Stimulated activated CD8-positive, alpha-beta memory T cell treated with anti-CD3 and anti-CD28 coated beads, Interleukin-2, amount 100 ng/mL, for 48 hours (primary cell): ENCODE results near the gene FAM83C.
A peak's percentile ranks its signal among the peaks of the same experiment; 100 is the strongest.
"Not testable (repeated sequence)": the region's sequence is repeated elsewhere in the genome, so short reads cannot be mapped to it uniquely, and the experiment has no call there.

ENCODE experiments used
- DNase-seq, 2 donors: peaks; one replicate each; pipeline ENCODE4 v3.0.0-alpha.2; 2020; ENCODE audit warnings: low read depth in 2 of 2

FAM83C gene

DNA sequence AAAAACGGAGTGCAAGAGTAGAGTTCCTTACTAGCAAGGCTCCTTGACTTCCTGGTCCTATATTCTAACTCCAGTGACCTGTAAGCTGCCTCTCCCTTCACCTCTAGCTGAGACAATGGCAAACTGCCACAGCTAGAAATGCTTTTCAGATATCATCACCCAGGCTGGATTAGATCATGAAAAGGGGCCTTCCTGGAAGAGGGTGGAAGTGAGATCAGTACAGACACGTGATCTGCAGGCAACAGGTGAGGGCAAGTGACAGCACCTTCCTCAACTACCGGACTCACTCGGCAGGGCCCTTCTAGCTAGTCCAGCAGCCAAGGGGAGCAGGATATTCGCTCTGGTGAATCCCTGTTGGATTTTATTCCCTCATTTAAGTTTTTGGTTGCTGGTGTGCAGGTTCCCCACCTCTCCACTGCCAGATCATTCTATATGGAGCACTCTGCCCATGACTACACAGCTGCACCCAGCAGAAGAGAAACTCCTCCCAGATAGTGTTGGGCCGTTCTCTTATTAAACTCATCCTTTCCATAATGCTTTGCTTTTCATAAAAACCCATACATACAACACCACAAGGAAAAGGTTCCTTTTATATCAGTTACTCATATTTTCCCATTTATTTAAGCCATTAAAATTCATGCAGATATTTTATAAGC is 26.4 kb upstream of the FAM83C start:
- no peak for DNase-seq

DNA sequence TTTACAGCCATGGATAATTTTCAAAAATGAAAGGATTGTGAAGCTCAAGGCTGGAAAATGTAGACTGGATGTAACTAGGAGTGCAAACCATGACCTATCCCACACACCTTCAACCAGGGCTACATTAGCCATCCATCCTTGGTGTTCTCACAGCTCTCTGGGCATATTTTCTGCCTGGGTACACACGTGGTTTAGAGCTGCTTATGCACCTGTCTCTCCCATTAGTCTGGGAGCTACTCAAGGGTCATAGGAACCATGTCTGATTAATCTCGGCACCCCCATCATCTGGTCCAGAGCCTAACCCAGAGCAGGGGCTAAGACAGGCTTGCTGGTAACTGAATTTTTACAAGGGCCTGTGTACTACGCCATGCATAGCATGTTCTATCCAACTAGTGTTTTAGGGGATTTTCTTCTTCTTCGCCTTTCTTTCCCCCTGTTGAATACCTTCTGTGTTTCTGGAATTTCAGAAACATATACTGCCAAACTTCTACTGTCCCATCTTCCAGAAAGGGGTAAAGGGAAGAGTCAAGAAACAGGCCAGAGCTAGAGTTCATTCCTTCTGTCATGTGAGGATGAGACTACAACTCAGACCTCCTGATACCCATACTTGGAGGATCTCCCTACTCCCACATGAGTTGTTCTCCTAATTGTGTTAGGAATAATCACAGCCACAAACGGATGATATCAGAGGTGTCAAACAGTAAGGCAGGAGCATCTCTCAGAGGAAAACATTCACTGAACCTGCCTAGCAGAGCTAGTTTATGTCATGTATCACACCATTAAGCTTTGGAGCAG is 25.4 kb upstream of the FAM83C start:
- no peak for DNase-seq

DNA sequence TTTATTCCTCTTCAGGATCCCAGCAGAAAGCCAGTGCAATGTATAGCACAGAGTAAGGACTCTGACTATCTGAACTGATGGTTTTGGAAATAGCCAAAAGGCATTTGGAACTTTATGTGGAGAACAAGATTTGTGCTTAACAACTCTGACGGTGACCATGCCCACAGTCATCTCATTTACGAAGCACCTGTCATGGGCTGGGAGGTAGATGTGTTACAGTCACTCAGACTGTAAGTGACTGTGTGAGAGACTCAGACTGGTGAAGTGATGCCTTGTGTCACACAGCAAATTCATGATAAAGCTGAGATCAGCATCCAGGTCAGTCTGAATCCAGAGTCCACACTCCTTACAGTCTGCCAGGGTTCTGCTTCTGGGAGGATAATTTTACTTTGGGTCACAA is 23.9 kb upstream of the FAM83C start:
- DNase-seq, result no peak

DNA sequence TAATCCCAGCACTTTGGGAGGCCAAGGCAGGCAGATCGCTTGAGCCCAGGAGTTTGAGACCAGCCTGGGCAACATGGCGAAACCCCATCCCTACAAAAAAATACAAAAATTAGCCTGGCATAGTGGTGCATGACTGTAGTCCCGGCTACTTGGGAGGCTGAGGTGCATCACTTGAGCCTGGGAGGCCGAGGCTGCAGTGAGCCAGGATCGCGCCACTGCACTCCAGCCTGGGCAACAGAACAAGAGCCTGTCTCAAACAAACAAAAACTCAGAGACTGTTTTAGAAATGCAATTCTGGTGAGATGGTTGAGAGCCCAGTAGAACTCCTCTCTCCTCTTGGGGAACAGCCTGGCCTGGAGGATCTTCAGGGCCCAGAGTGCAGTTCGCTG is 23.4 kb upstream of the FAM83C start:
- DNase-seq, result not testable (repeated sequence)

DNA sequence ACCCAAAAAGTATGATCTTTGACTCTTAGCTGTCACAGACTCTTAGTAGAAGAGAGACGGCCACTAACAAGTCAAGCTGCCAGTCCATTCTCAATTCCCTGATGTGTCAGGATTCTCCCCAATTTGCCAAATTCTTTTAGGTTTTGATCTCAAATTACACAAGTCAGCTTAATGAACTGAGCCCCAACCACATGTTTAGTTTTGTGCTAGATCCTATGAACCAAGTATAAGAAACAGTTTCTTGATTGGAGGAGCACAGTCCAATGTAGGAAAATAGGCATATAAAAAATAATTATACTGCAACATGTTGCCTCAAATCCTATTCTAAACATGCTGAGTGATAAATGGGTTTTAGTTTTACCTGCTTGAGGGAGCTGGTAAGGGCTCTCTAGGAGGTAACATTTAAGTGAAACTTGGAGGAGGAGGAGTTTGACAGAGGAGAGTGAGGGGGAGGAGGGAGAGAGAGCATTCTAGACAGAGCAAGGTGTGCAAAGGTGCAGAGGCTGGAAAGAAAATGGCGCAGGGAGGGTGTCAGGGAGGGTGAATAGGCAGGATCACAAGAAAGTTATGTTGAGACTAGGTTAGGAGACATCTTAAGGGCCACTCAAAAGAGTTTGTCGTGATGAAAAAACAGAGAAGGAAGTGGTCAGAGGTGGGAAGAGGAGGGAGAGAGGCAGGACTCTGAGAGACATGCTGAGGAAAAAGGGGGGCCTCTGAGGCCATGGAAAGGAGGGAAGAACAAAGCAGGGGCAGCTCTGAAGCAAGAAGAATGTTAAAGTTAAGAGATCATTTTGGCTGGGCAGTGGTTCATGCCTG is 22.8 kb upstream of the FAM83C start:
- no peak for DNase-seq

DNA sequence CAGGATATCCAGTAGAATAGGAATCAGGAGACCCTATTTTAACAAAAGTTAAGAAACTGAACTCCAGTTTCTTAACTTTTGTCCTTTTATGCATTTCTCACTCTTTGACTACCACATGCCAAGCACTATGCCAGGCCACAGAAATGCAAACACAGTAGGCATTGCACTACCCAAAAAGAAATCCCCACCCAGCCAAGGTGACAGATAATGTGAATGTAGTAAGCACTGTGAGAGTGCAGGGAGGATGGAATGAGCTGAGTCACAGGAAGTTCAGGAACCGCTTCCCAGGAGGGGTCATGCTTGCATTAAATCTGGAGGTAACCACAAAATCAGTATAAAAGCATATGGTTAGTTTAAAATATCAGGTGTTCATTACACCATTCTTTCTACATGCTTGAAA is 20.1 kb upstream of the FAM83C start:
- DNase-seq, result no peak

DNA sequence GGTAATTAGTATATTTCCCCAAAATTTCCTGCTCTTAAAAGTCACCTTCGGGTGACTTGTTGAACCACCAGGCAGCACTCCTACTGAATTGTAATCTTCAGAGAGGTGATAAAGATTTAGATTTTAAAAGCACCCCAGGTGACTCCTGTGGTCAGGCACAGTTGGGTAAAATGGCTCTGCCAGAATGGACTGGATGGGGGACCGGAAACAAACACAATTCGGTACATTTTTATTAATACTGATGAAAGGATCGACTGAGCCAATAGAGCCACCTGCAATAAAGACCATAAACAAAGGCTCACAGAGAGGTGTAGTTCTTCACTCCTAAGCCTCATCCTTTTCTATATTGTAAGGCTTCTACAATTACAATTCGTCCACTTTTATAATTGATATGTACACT is 19.6 kb upstream of the FAM83C start:
- no peak for DNase-seq

DNA sequence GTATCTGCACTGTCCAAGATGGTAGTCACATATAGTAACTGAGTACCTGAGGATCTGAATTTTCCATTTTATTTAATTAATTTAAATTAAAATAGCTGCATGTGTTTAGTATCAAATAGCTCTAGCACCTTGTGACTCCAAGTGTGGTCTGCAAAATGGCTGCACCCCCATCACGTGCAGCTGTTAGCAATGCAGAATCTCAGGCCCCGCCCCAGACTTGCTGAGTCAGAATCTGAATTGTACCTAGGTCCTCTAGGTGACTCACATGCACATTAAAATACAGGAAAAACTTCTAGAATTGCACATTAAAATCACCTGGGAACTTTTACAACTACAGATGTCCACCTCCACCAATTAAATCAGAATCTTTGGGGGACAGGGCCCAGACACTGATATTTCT is 19.2 kb upstream of the FAM83C start:
- peak; percentile 40 to 77 for DNase-seq

DNA sequence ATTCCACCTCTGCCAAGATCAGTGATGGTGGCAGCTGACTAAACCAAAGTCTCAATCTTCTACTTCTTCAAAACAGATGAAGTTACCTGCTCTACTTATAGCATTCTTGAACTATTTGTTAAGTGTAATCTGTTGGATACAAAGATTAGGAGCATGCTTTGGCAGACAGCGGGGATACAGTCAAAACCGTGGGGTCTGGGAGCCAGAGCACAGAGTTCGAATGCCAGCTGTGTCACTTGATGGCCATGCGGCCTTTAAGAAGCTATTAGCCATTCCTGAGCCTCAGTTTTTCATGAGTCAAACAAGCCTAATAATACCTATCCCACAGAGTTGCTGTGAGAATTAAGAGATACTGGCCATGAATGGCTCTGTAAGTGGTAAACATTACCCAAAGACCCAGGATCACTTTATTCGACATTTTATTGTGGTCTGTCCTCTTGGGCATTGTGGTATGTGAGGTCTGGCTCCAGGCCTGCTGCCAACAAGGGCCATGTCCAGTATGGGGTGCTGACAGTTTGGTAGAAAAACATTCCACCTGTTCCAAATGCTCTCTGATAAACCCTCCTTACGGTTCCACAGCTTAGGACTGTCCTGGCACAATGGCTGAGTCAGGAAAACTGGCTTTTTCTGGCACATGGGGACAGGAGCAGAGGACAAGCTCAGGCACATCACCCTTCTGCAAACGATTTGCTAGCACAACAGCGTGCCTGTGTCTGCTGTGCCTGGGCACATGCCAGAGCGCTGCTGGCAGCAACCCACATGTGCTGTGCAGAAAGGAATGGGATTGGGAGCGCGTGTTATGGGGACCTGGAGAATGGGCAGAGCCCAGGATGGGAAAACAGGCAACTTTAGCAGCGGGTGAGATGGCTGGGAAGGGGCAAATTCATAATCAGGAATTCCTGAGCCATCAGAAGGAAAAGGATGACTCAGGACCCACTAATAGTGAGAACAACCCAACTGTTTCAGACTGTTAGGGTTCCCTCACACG is 15.7 kb upstream of the FAM83C start:
- DNase-seq, result no peak

DNA sequence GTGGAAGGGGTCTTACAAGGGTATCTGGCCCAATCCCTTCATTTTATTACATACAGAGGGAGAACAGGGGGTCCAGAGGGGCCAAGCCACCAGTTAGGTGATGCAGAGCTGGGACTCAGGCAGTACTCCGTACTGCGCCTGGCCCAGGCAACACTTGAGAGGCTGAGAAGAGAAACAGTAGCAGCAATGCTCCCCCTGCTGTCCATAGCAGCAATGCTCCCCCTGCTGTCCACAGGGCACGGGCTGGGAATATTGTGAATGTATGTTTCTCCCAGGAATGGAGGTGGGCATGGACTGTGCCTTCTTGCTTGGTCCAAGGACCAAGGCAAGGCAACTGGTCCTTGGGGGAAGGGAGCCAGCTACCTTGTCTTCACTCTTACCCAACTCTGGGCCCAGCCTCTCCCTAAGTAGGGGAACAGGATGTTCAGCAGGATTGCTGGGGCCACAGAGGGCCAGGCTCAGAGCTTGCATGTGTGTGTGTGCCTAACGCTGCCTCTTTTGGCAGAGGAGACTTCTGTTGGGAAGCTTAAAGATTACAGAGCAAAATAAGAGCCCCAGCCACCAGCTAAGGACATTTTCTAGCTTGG is 14.8 kb upstream of the FAM83C start:
- DNase-seq, result no peak

DNA sequence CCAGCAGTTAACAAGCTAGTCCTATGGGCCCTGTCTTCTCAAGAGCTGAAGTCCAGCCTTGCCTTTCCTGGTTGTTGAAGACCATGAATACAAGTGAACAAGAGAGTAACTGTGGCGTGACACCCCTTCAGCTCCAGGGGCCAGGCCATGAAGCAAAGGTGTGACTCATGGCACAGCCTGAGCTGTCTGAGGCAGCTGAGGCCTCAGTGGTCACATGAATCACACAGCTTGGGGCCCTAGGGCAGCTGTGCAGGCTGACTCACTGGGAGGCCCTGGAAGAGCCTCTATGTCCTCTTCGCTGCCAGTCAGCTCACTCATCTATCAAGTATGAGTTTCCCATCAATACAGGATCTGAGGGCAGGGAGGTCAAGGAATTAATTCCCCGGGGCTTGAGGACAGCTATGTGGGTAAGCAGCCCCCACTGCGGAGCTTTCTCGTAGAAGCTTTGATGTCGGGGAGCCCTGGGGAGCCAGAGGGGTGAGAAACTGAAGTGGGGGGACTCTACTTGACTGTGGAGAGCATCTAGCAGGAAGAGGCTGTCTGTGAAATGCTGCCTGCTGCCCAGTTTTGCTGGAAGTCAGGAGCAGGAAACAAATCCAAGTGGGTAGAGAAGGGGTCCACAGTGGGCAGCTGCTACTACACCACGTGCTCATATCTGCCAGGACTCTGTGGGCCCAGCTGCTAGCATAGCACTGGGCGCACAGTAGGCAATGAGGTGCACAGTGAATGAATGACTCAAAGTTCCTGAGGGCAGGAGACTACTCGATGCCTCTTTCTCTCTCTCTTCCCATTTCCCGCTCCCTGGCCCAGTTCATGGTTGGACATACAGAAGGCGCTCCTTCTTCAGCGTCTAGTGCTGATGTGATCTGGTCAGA is 13.7 kb upstream of the FAM83C start:
- DNase-seq, result peak; percentile 67 to 76

DNA sequence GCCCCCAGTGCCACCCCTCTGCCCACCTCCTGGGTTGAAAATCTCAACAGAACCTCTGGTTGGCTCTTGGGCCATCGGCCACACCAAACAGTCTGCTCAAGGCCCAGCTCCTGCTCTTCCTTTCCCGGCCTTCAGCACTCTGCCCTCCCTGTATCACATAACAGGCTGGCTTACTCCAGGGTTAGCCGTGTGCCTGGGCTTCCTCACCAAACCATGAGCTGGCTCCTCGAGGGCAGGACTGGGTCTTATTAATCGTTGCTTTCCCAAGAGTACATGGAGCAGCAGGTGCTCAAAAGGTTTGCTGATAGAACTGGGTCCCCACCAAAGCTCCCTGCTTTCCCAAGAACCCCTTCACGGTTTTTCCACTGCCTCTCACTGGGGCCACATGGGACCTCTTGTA is 12.7 kb upstream of the FAM83C start:
- DNase-seq, result no peak

DNA sequence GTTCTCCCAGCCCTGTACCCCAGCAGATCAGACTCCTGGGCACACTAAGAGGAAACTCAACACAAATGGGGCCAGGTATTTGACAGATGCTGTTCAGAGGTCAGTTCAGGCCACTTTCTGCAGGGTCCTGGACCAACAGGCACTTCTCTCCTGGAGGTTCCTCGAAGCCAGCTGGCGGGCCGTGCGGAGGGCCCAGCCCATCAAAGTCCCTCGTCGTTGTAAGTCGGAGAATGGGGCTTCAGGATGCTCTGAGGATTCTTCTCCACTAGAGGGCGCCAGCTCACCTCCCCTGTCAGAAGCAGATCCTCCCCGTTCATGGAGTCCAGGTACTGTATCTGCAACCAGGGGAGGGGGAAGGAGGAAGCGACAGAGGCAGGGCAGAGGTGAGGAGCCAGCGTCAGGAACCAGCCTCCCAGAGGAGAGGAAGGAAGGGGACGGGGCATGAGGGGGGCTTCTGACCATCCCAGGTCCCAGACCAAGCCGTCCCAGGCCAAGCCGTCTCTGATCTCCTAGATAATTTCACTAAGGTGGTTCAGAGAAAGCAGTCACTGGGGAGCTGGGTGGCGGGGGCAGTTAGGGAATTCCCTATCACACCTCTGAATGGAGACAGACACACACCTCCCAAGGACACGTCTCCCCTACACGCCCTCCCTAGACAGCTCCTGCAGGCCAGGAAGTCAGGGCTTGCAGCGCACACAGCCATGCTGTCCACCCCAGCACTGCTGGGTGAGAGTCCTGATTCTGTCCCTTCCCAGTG is 11.7 kb upstream of the FAM83C start:
- DNase-seq, result peak; percentile 60 to 78

DNA sequence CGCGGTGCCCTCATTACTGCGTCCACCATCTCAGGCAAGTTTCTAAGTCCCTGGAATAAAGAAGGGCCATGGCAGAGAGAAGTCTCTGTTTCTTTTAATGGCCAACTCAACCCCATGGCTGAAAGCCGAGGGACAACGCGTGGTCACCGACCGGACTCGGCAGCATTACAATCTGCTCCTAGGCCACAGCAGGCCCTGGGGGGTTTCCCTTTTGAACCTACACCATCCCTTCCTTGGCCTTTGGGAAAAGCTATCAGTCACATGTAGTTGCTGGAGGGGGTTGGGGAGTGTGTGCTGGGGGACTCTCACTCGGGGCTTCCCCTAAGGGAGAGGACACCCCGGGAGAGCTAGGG is 11.1 kb upstream of the FAM83C start:
- DNase-seq, result no peak

DNA sequence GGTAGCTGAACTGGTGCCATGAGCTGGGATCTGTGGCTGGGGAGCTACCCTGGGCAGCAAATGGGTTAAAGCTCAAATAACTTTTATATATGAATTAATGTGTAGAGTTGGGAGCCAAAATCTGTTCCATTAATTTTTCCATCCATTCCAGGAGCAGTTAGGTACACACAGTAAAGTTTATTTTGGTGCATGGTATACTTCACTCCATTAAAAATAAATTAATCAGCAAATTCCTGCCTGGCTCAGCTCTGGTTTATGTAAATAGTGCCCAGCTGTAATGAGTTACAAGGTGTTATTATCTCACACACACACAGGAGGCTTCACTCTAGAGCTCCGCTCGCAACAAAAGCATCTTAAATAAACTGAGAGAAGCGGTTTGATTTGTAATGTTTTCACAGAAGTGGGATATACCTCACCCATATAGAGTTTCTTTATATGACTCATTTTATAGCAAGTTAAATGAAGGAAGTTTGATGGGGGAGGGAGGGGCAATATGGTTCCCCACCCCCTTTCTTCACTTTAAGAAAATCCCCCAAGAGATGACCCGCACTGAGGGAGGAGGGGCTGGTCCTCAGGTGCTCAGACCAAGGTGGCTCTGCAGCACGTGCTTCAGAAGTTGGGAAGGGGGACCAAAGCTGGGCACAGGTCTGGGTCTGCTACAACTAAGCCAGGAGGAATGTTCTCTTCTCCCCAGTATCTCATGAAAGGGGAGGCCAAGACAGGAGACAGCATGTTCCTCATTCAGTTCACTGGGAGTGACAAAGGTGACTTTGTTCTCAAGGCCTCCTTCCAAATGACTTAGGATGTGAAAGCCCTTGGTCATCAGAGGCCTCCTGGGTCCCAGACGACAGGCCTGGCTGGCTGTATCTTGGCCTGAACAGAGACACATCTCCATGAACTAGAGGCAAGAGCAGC is 10.5 kb upstream of the FAM83C start:
- DNase-seq, result no peak

DNA sequence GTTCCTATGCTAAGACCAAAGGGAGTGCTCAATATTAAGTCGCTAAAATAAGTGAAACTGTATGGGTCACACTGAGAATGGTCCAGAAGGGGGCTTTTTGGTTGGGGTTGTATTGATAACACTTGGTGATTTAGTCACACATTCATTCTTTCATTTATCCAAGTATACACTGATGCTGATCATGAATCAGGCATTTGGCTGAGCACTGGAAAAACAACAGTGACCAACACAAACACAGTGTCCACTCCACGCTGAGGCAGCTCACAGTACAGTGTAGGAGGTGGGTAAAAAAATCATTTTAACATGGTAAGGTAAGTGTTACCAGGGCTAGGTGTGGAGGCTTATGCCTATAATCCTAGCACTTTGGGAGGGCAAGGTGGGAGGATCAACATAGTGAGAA is 9.2 kb upstream of the FAM83C start:
- DNase-seq, result no peak

DNA sequence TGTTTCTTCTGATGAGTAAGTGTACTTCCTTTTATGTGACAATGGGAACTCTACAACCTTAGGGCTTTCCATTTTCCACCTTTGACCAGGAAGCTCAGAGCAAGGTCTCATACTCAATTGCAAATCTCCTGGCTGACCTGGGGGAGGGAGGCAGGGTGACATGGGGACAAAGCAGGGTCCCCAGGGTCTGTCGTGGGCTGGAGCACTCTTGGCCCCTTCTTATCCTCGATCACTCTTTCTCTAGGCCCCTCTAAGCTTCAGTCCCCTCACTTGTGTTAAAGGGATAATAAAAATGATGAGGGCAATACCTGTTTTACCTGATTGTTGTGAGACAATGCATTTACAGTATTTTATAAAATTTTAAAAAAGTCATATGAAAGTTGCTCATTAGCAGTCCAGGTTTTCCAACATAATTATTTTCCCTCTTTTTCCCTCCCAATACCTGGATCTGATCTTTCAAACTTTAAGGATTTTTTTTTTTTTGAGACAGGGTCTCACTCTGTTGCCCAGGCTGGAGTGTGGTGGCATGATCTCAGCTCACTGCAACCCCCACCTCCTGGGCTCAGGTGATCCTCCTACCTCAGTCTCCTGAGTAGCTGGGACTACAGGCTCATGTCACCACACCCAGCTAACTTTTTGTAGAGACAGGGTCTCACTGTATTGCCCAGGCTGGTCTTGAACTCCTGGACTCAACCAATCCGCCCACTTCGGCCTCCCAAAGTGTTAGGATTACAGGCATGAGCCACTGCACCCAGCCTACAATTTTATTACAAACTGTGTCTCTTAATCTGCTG is 8.4 kb upstream of the FAM83C start:
- DNase-seq, result no peak

DNA sequence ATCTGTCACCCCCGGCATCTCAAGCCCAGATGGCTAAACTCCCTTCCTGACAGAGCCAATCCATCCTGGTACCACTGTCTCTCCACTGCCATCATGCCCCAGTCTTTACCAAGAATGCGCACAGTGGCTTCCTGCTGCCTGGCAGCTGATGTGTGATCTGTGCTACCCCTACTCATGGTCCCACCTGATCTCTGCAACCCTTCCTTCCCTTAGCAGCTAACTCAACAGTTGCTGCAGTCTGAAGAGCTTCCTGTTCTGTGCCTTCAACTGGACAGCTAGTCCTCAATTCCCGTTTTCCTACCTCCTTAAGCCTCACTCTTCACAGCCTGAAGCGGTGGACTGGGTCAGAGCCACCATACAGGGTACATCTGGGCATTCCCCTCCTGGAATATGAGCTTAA is 7.6 kb upstream of the FAM83C start:
- DNase-seq, result no peak
